ENCODE data around the gene RUBCN.

Gene RUBCN

DNA sequence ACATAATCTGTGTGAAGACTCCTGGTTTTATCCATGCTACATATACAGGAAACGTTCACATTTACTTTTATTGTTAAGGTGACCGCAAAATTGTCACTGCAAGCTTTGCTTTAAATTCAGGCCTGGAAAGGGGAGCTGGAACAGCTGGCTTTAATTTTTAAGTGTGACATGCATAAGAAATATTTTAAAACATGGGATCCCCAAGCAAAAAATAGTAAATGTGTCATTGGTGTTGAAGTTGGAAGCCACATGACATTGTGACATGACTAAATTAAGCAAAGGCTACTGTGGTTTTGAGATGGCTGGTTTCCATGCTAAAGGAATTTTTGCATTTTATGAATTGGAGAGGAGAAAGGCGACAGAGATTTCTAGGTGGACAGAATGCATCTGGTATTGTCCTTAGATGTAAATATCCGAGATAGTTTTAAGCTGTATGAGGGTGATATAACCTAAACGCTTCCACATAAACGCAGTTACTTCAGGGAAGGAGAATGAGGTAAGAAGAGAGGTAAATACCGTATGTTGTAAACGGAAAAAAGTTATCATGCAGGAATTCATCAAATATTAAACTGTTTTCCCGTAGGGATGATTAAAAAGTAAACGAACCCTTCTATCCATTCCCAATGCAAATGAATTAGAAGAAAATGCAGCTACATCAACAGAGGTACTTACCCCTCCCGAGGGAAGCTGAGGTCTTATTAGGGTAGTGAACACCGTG is 12.1 kb upstream of the RUBCN start:
- TF ChIP-seq ZFX (IDR thresholded peaks at IDR 0.05) (no peak), CTCF (conservative IDR thresholded peaks at IDR 0.05) (no peak)
- H3K27ac ChIP-seq = peak overlapping the region; percentile 77

DNA sequence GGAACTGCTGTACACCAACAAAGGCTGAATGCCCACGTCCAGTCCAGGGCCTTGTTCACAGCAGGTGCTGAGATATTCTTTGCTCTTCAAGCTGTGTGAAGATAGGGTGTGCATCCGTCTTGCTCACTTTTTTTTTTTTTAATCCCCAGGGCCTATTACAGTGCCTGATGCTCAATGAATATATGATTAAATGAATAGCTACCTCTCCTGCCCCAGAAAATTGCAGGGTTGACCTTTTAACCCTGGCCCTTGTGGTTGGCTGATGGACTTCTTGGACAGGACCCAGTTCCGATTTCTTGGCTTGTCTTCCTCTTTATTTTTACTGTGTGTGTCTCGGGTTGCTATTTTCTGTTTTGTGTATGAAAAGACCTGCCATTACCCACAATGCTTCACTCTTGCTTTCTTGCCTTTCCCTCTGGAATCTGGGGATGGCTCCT is 10.1 kb upstream of the RUBCN start:
- TF ChIP-seq CTCF (conservative IDR thresholded peaks at IDR 0.05) (no peak), ZFX (IDR thresholded peaks at IDR 0.05) (no peak)
- no peak overlapping the region for H3K27ac ChIP-seq

DNA sequence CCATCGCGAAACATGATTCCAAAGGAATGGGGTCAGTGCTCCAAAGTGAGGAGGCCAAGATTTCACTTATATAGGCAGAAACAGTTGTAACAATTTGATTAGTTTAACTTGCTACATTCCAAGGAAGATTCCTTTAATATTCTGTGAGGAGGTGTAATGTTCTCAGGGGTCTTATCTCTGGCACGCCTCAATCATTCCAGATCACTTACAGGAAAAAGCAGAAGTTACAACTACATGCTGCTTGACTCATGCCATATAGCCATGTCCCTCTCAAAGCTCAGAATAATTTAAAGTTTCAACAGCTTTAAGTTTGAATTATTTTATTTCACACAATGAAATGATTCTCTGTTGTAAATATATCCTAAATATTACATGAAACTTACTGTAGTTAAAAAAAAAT is 9.5 kb upstream of the RUBCN start:
- no peak for TF ChIP-seq ZFX (IDR thresholded peaks at IDR 0.05)
- TF ChIP-seq CTCF (conservative IDR thresholded peaks at IDR 0.05) = no peak
- no peak overlapping the region for H3K27ac ChIP-seq

DNA sequence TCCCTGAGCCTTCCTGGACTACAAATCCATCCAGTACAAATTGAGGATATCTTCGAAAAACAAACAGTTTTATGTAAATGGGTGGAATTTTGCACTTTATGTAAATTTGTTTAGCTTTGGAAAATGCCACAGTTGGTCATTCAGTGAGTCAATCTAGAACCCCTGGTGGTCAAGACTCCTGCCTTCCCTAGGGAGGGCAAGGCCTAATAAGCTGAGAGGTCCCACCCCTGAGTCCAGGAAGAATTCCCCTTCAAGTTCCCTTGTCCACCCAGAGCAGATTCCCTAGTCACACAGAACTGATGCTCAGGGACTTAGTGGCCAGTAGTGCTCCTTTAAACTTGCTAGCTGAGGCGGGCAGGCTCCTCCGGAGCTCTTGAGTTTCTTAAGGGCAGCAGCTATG is 6.1 kb upstream of the RUBCN start:
- no peak overlapping the region for H3K27ac ChIP-seq
- TF ChIP-seq ZFX (IDR thresholded peaks at IDR 0.05) (no peak), CTCF (conservative IDR thresholded peaks at IDR 0.05) (no peak)

- peak overlapping the region; percentile 73 for H3K27ac ChIP-seq
- TF ChIP-seq CTCF (conservative IDR thresholded peaks at IDR 0.05) (no peak), ZFX (IDR thresholded peaks at IDR 0.05) (no peak)
These were observed 1.2 kb upstream of the RUBCN start for GRCh38 chr3:197737749-197738462.

DNA sequence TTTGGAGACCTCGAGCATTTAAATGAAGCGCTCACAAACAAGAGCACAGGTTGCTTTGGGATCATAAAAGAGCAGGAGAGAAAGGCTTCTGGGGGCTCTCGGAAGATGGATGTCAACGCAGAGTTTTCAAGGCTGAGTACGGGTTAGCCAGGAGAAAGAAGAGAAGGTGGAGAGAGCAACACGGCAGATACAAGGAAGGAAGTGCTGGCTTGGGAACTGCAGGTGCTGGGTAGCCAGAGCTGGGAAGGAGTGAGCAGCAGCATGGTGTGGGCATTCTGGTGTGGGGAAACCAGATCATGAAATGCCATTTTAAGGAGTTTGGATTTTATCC is 580 bp upstream of the RUBCN start:
- TF ChIP-seq ZFX (IDR thresholded peaks at IDR 0.05) = no peak
- TF ChIP-seq CTCF (conservative IDR thresholded peaks at IDR 0.05) = no peak
- peak overlapping the region; percentile 73 for H3K27ac ChIP-seq

DNA sequence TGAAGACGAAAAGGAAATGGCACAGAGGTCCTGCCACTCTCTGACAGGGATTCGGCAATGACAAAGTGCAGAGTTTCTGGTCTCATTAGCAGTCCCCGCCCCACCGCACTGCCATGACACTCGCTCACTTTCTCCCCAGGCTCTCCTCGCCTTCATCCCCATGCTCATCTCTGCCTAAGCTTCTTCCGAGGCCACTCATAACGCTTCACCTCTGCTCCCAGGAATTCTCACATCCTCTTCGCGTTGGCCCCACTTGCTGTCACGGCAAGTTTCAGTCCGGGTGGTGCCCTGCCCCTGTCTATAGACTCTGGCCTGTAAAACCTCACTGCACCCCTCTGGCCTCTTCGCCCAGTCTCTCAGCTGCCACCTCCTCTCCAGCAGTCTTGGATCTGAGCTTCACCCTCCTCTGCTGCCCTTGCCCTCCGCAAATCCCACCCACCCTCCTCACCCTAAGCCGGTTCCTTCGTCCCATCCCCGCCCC is 654 bp downstream of the RUBCN start:
- TF ChIP-seq ZFX (IDR thresholded peaks at IDR 0.05) = no peak
- no peak for TF ChIP-seq CTCF (conservative IDR thresholded peaks at IDR 0.05)
- H3K27ac ChIP-seq = peak overlapping the region; percentile 73
